ENCODE data around the gene ZNRF3.

ZNRF3 gene

GRCh38 chr22:28936200-28936599 is 52.8 kb downstream of the ZNRF3 start:
- TF ChIP-seq, protein P1, sequence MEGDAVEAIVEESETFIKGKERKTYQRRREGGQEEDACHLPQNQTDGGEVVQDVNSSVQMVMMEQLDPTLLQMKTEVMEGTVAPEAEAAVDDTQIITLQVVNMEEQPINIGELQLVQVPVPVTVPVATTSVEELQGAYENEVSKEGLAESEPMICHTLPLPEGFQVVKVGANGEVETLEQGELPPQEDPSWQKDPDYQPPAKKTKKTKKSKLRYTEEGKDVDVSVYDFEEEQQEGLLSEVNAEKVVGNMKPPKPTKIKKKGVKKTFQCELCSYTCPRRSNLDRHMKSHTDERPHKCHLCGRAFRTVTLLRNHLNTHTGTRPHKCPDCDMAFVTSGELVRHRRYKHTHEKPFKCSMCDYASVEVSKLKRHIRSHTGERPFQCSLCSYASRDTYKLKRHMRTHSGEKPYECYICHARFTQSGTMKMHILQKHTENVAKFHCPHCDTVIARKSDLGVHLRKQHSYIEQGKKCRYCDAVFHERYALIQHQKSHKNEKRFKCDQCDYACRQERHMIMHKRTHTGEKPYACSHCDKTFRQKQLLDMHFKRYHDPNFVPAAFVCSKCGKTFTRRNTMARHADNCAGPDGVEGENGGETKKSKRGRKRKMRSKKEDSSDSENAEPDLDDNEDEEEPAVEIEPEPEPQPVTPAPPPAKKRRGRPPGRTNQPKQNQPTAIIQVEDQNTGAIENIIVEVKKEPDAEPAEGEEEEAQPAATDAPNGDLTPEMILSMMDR (IDR thresholded peaks at IDR 0.05; ENCODE audit: insufficient read depth, low read length, poor library complexity, severe bottlenecking), result no peak
- Histone ChIP-seq H3K36me3 (ENCODE audit: control insufficient read depth, insufficient read depth, low read length) (no peaks in the 10 kb centered on the region), H3K27me3 (replicated peaks; ENCODE audit: control insufficient read depth, insufficient read depth, low read length) (peaks cover 3% of the 10 kb centered on the region), H3K4me3 (replicated peaks; ENCODE audit: low read depth, low read length) (no peak overlapping the region)
- DNase-seq (ENCODE audit: extremely low read depth, insufficient read length), result no peak

DNA sequence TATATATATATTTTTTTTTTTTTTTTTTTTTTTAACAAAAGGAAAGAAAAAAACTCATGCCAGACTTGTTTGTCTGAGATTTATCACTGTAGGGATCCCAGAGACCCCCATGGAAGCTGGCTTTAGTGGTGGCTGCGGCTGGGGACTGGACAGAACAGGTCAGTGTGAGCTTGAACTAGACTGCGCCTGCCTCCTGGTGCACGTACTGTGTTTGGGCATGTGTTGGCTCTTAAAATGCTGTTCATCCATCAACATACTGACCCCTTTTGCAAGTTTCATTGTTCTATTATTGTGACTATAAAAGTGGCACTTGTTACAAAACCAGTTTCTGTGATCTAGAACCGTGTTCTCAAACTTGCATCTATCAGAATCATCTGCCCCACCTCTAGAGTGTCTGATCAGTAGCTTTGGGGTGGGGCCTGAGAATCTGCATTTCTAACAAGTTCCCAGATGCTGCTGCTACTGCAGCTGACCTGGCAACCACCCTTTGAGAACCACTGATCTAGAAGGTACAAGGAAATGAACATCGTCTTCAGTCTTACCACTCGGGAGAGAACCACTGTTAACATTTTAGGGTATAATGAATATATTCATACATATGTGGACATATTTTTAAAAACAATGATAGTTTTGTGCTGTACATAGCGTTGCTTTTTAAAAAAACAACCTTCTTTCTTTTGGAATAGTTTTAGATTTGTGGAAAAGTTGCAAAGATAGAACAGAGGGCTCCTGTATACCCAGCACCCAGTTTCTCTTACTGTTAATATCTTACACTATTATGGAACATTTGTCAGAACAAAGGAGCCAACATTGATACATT is 54.0 kb downstream of the ZNRF3 start:
- H3K4me3 ChIP-seq (replicated peaks; ENCODE audit: low read depth, low read length), result no peak overlapping the region
- no peak for DNase-seq (ENCODE audit: extremely low read depth, insufficient read length)
- H3K27me3 ChIP-seq (replicated peaks; ENCODE audit: control insufficient read depth, insufficient read depth, low read length), result peaks cover 2% of the 10 kb centered on the region
- TF ChIP-seq, protein P1 (IDR thresholded peaks at IDR 0.05; ENCODE audit: insufficient read depth, low read length, poor library complexity, severe bottlenecking), result no peak
- no peaks in the 10 kb centered on the region for H3K36me3 ChIP-seq (ENCODE audit: control insufficient read depth, insufficient read depth, low read length)

DNA sequence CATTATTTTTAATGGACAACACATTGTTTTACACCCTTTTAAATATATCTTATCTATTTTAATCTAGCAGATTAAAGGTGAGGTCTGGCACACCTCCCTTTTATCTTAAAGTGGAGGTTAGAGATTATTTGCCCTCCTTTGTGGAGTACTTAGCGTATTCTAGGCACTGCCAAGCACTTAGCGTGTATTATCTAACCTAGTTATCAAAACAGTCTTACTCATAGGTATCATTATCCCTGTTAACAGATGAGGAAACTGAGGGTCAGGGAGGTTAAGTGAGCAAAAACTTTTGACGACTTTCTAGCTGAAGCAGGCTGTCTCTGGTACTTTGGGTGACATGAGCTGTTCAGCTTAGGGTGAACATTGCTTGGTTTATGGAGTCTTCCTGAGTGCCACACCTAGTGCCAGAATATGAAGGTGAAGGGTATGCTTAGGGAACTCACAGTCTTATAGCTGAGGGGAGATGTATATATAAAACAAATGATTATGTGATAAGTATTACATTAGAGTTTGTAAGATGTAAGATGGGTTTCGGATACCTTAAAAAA is 55.0 kb downstream of the ZNRF3 start:
- DNase-seq (ENCODE audit: extremely low read depth, insufficient read length), result no peak
- Histone ChIP-seq H3K27me3 (replicated peaks; ENCODE audit: control insufficient read depth, insufficient read depth, low read length) (no peaks in the 10 kb centered on the region; the same call in none of the 2 replicates), H3K36me3 (ENCODE audit: control insufficient read depth, insufficient read depth, low read length) (no peaks in the 10 kb centered on the region), H3K4me3 (replicated peaks; ENCODE audit: low read depth, low read length) (no peak overlapping the region)
- TF ChIP-seq, protein P1 (IDR thresholded peaks at IDR 0.05; ENCODE audit: insufficient read depth, low read length, poor library complexity, severe bottlenecking), result no peak

GRCh38 chr22:28939394-28939793 is 56.0 kb downstream of the ZNRF3 start:
- no peaks in the 10 kb centered on the region; the same call in none of the 2 replicates for H3K27me3 ChIP-seq (replicated peaks; ENCODE audit: control insufficient read depth, insufficient read depth, low read length)
- TF ChIP-seq, protein P1 (IDR thresholded peaks at IDR 0.05; ENCODE audit: insufficient read depth, low read length, poor library complexity, severe bottlenecking), result no peak
- no peak for DNase-seq (ENCODE audit: extremely low read depth, insufficient read length)
- H3K4me3 ChIP-seq (replicated peaks; ENCODE audit: low read depth, low read length), result no peak overlapping the region
- H3K36me3 ChIP-seq (ENCODE audit: control insufficient read depth, insufficient read depth, low read length), result no peaks in the 10 kb centered on the region

DNA sequence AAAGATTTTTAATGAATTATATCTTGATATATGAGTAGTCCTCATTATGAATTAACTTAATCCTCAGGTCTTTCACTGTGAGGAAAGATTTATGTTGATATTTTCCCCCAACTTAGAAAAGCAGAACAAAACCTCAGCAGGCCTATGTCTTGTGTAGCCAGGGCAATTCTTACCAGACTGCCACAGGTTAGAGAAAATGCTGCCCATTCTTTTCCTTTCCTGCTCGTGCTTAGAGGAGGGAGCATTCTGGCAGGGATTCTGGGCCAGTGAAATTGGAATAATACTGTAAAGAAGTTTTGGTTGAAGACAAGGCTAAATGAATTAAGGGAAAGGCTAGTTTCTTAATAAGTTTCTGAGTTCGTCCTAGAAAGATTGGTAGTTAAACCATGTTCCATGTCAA is 56.6 kb downstream of the ZNRF3 start:
- TF ChIP-seq, protein P1 (IDR thresholded peaks at IDR 0.05; ENCODE audit: insufficient read depth, low read length, poor library complexity, severe bottlenecking), result no peak
- Histone ChIP-seq H3K27me3 (replicated peaks; ENCODE audit: control insufficient read depth, insufficient read depth, low read length) (no peaks in the 10 kb centered on the region; the same call in none of the 2 replicates), H3K36me3 (ENCODE audit: control insufficient read depth, insufficient read depth, low read length) (no peaks in the 10 kb centered on the region), H3K4me3 (replicated peaks; ENCODE audit: low read depth, low read length) (no peak overlapping the region)
- DNase-seq (ENCODE audit: extremely low read depth, insufficient read length), result no peak
